ENCODE measurements around the gene PDE11A. TPM values are rescaled to one million over a fixed set of nuclear protein-coding genes. Genes with fewer than 3 reads are reported as not detected.

The PDE11A gene
- total RNA-seq, 1 donor from 2014 or later: 0.27 TPM

GRCh38 chr2:177592945-177593344, 479.6 kb downstream of the PDE11A start:
- Mint-ChIP-seq H3K4me3 (ENCODE audit: unreplicated experiment) (no peak overlapping the region), H3K27me3 (ENCODE audit: unreplicated experiment) (peaks cover 2% of the 10 kb centered on the region), H3K27ac (ENCODE audit: unreplicated experiment) (no peak overlapping the region), H3K36me3 (ENCODE audit: unreplicated experiment) (no peaks in the 10 kb centered on the region), H3K9me3 (ENCODE audit: unreplicated experiment) (no peaks in the 10 kb centered on the region), H3K4me1 (ENCODE audit: low read depth, unreplicated experiment) (peaks cover 12% of the 10 kb centered on the region)
- DNase-seq: no peak
- TF ChIP-seq CTCF (IDR thresholded peaks at IDR 0.05; ENCODE audit: partially characterized antibody, unreplicated experiment): no peak

GRCh38 chr2:177592397-177592796, 480.2 kb downstream of the PDE11A start:
- Mint-ChIP-seq H3K4me1 (ENCODE audit: low read depth, unreplicated experiment) (peaks cover 6% of the 10 kb centered on the region), H3K27ac (ENCODE audit: unreplicated experiment) (no peak overlapping the region)
- no peak for DNase-seq

GRCh38 chr2:177589186-177589585, 483.4 kb downstream of the PDE11A start:
- Mint-ChIP-seq H3K9me3 (ENCODE audit: unreplicated experiment) (peaks cover 3% of the 10 kb centered on the region), H3K27me3 (ENCODE audit: unreplicated experiment) (peaks cover 8% of the 10 kb centered on the region), H3K36me3 (ENCODE audit: unreplicated experiment) (no peaks in the 10 kb centered on the region), H3K4me3 (ENCODE audit: unreplicated experiment) (no peak overlapping the region), H3K27ac (ENCODE audit: unreplicated experiment) (no peak overlapping the region), H3K4me1 (ENCODE audit: low read depth, unreplicated experiment) (peaks cover 20% of the 10 kb centered on the region)
- DNase-seq: no peak
- TF ChIP-seq CTCF (IDR thresholded peaks at IDR 0.05; ENCODE audit: partially characterized antibody, unreplicated experiment): no peak

More at GRCh38 chr2:177592397-177592796, 480.2 kb downstream of the PDE11A start:
- H3K36me3 Mint-ChIP-seq (ENCODE audit: unreplicated experiment): no peaks in the 10 kb centered on the region
- no peak overlapping the region for H3K4me3 Mint-ChIP-seq (ENCODE audit: unreplicated experiment)
- TF ChIP-seq CTCF (IDR thresholded peaks at IDR 0.05; ENCODE audit: partially characterized antibody, unreplicated experiment): no peak
- H3K27me3 Mint-ChIP-seq (ENCODE audit: unreplicated experiment): peaks cover 2% of the 10 kb centered on the region
- H3K9me3 Mint-ChIP-seq (ENCODE audit: unreplicated experiment): no peaks in the 10 kb centered on the region

GRCh38 chr2:177588671-177589070, 483.9 kb downstream of the PDE11A start:
- H3K27ac Mint-ChIP-seq (ENCODE audit: unreplicated experiment): no peak overlapping the region
- no peak for TF ChIP-seq CTCF (IDR thresholded peaks at IDR 0.05; ENCODE audit: partially characterized antibody, unreplicated experiment)

GRCh38 chr2:177587371-177587770, 485.2 kb downstream of the PDE11A start:
- TF ChIP-seq CTCF (IDR thresholded peaks at IDR 0.05; ENCODE audit: partially characterized antibody, unreplicated experiment): no peak
- DNase-seq: no peak
- peaks cover 15% of the 10 kb centered on the region for H3K4me1 Mint-ChIP-seq (ENCODE audit: low read depth, unreplicated experiment)
- no peak overlapping the region for H3K4me3 Mint-ChIP-seq (ENCODE audit: unreplicated experiment)
- no peak overlapping the region for H3K27ac Mint-ChIP-seq (ENCODE audit: unreplicated experiment)
- H3K36me3 Mint-ChIP-seq (ENCODE audit: unreplicated experiment): no peaks in the 10 kb centered on the region
- peaks cover 3% of the 10 kb centered on the region for H3K9me3 Mint-ChIP-seq (ENCODE audit: unreplicated experiment)
- peaks cover 7% of the 10 kb centered on the region for H3K27me3 Mint-ChIP-seq (ENCODE audit: unreplicated experiment)

More at GRCh38 chr2:177588671-177589070, 483.9 kb downstream of the PDE11A start:
- Mint-ChIP-seq H3K9me3 (ENCODE audit: unreplicated experiment) (peaks cover 3% of the 10 kb centered on the region), H3K4me1 (ENCODE audit: low read depth, unreplicated experiment) (peaks cover 20% of the 10 kb centered on the region), H3K4me3 (ENCODE audit: unreplicated experiment) (no peak overlapping the region), H3K27me3 (ENCODE audit: unreplicated experiment) (peaks cover 8% of the 10 kb centered on the region), H3K36me3 (ENCODE audit: unreplicated experiment) (no peaks in the 10 kb centered on the region)
- DNase-seq: no peak
